IMR-90 (cell line): Measurements from ENCODE around the gene TTLL9. TPM values are rescaled to one million over a fixed set of nuclear protein-coding genes. Genes with fewer than 3 reads are reported as not detected.

Source experiments
- ATAC-seq: fragments of 200-7000 bp; cut with Tn5 transposase; 2 replicates; pipeline ENCODE4 v1.9.1; 2020; ENCODE audit warnings: low read depth, mild to moderate bottlenecking, moderate library complexity
- BruUV-seq: library from RNA; stranded (reverse); fragments of 400-500 nt; replicated peaks from 2 replicates; lab custom pipeline; 2021; lab: Mats Ljungman, UMichigan
- CTCF ChIA-PET: fragments of 300-600 bp; formaldehyde crosslinking; extraction: SDS; loops from one replicate; lab custom pipeline; 2021; ENCODE audit warnings: antibody characterized with exemption; lab: Yijun Ruan, JAX
- POLR2A ChIA-PET: fragments of 300-600 bp; sonication (Branson Sonifier 250); formaldehyde crosslinking; loops from one replicate; lab custom pipeline; 2022; ENCODE audit warnings: antibody characterized with exemption; ENCODE audit not compliant: unreplicated experiment; lab: Charles Lee
- DNase-seq: peaks from one replicate; pipeline ENCODE4 v3.0.0; 2013
- H2AFZ ChIP-seq: replicated peaks from 2 replicates; pipeline ENCODE3; 2013; ENCODE audit warnings: low read length, mild to moderate bottlenecking; ENCODE audit not compliant: poor library complexity
- H2AK5ac ChIP-seq: 2 replicates; pipeline ENCODE4 v1.6.1; 2013; ENCODE audit warnings: low read depth, low read length, inconsistent platforms
- H2AK9ac ChIP-seq: replicated peaks from 2 replicates; pipeline ENCODE3; 2013; ENCODE audit warnings: mild to moderate bottlenecking, low read depth, low read length, moderate library complexity; ENCODE audit not compliant: poor library complexity
- H2BK120ac ChIP-seq: 2 replicates; pipeline ENCODE4 v1.6.1; 2013; ENCODE audit warnings: low read depth, low read length, inconsistent platforms
- H2BK15ac ChIP-seq: 3 replicates; pipeline ENCODE4 v1.6.1; 2013; ENCODE audit warnings: low read depth, low read length, inconsistent platforms
- H2BK20ac ChIP-seq: 2 replicates; pipeline ENCODE4 v1.6.1; 2013; ENCODE audit warnings: low read depth, mild to moderate bottlenecking, inconsistent platforms, low read length, moderate library complexity
- H2BK5ac ChIP-seq: 2 replicates; pipeline ENCODE4 v1.6.1; 2013; ENCODE audit warnings: mild to moderate bottlenecking, low read depth, low read length, inconsistent platforms; ENCODE audit not compliant: poor library complexity, severe bottlenecking
- H3K14ac ChIP-seq: replicated peaks from 2 replicates; pipeline ENCODE4 v1.6.1; 2013; ENCODE audit warnings: low read depth, low read length, inconsistent platforms
- H3K18ac ChIP-seq: 2 replicates; pipeline ENCODE4 v1.6.1; 2013; ENCODE audit warnings: low read depth, low read length, control low read depth
- H3K23ac ChIP-seq: 2 replicates; pipeline ENCODE4 v1.6.1; 2013; ENCODE audit warnings: low read depth, low read length, inconsistent platforms
- H3K27ac ChIP-seq: 2 replicates; pipeline ENCODE4 v1.5.1; 2013; ENCODE audit warnings: mild to moderate bottlenecking, control low read depth, low read length; ENCODE audit not compliant: insufficient read depth
- H3K27me3 ChIP-seq: 2 replicates; pipeline ENCODE4 v1.6.1; 2013; ENCODE audit warnings: low read length; ENCODE audit not compliant: control insufficient read depth, insufficient read depth
- H3K36me3 ChIP-seq: 2 replicates; pipeline ENCODE4 v1.6.1; 2013; ENCODE audit warnings: low read length, mixed read lengths; ENCODE audit not compliant: control insufficient read depth, insufficient read depth
- H3K4ac ChIP-seq: 2 replicates; pipeline ENCODE4 v1.6.1; 2013; ENCODE audit warnings: low read depth, low read length, inconsistent platforms
- H3K4me1 ChIP-seq: 2 replicates; pipeline ENCODE4 v1.6.1; 2013; ENCODE audit warnings: low read length, mixed read lengths; ENCODE audit not compliant: control insufficient read depth, insufficient read depth
- H3K4me2 ChIP-seq: 2 replicates; pipeline ENCODE4 v1.6.1; 2013; ENCODE audit warnings: low read depth, mild to moderate bottlenecking, control low read depth, low read length, moderate library complexity
- H3K4me3 ChIP-seq: 2 replicates; pipeline ENCODE4 v1.5.1; 2013; ENCODE audit warnings: low read depth, mild to moderate bottlenecking, control low read depth, low read length, moderate library complexity; ENCODE audit not compliant: insufficient read depth
- H3K56ac ChIP-seq: 2 replicates; pipeline ENCODE4 v1.6.1; 2013; ENCODE audit warnings: low read length, inconsistent platforms; ENCODE audit not compliant: insufficient read depth; ENCODE audit errors: extremely low read depth
- H3K79me1 ChIP-seq, 2 experiments: 2 replicates each; pipeline ENCODE4 v1.6.1; 2013; ENCODE audit warnings: low read length in 2 of 2, inconsistent platforms in 1 of 2, low read depth in 1 of 2
- H3K9ac ChIP-seq: 2 replicates; pipeline ENCODE4 v1.6.1; 2013; ENCODE audit warnings: low read depth, low read length, control low read depth
- H3K9me1 ChIP-seq: 2 replicates; pipeline ENCODE4 v1.6.1; 2013; ENCODE audit warnings: low read length, inconsistent platforms; ENCODE audit not compliant: insufficient read depth
- H3K9me3 ChIP-seq: 2 replicates; pipeline ENCODE4 v1.6.1; 2013; ENCODE audit warnings: low read length; ENCODE audit not compliant: control insufficient read depth, insufficient read depth
- H4K20me1 ChIP-seq: 2 replicates; pipeline ENCODE4 v1.6.1; 2013; ENCODE audit warnings: low read length, inconsistent platforms; ENCODE audit not compliant: insufficient read depth
- H4K5ac ChIP-seq: 2 replicates; pipeline ENCODE4 v1.6.1; 2013; ENCODE audit warnings: mild to moderate bottlenecking, low read depth, low read length, control low read depth
- H4K8ac ChIP-seq, 2 experiments: 2 replicates each; pipeline ENCODE4 v1.6.1; 2013; ENCODE audit warnings: low read depth in 2 of 2, low read length in 2 of 2, control low read depth in 1 of 2, inconsistent platforms in 1 of 2
- H4K91ac ChIP-seq: 2 replicates; pipeline ENCODE4 v1.6.1; 2013; ENCODE audit warnings: low read depth, low read length, inconsistent platforms; ENCODE audit not compliant: insufficient read depth
- BHLHE40 ChIP-seq: fragments of 150-350 bp; IDR thresholded peaks from 2 replicates; pipeline ENCODE4 v1.6.1; 2016; ENCODE audit warnings: mild to moderate bottlenecking, low read depth, low read length
- CEBPB ChIP-seq: IDR thresholded peaks from 2 replicates; pipeline ENCODE4 v1.6.1; 2012; ENCODE audit warnings: low read depth, low read length, improper control_type of control experiment
- CHD1 ChIP-seq: IDR thresholded peaks from 2 replicates; pipeline ENCODE4 v1.6.1; 2012; ENCODE audit warnings: low read depth, low read length, improper control_type of control experiment
- ELK1 ChIP-seq: fragments of 150-350 bp; IDR thresholded peaks from 2 replicates; pipeline ENCODE4 v1.6.1; 2016; ENCODE audit warnings: low read depth, mild to moderate bottlenecking, low read length, moderate library complexity, borderline replicate concordance
- FOS ChIP-seq: fragments of 150-350 bp; IDR thresholded peaks from 2 replicates; pipeline ENCODE4 v1.6.1; 2016; ENCODE audit warnings: low read depth, low read length
- MAFK ChIP-seq: IDR thresholded peaks from 2 replicates; pipeline ENCODE4 v1.6.1; 2012; ENCODE audit warnings: low read depth, low read length, improper control_type of control experiment
- MXI1 ChIP-seq: IDR thresholded peaks from 2 replicates; pipeline ENCODE4 v1.6.1; 2012; ENCODE audit warnings: low read depth, mild to moderate bottlenecking, low read length, moderate library complexity, borderline replicate concordance
- NFE2L2 ChIP-seq: fragments of 150-350 bp; IDR thresholded peaks from 2 replicates; pipeline ENCODE4 v1.6.1; 2016; ENCODE audit warnings: low read depth, mild to moderate bottlenecking, low read length
- POLR2A ChIP-seq: IDR thresholded peaks from 2 replicates; pipeline ENCODE4 v1.6.1; 2012; ENCODE audit warnings: mild to moderate bottlenecking, low read depth, low read length
- RAD21 ChIP-seq: IDR thresholded peaks from 2 replicates; pipeline ENCODE4 v1.6.1; 2012; ENCODE audit warnings: low read length, improper control_type of control experiment
- RCOR1 ChIP-seq: IDR thresholded peaks from 2 replicates; pipeline ENCODE4 v1.6.1; 2012; ENCODE audit warnings: mild to moderate bottlenecking, low read length, improper control_type of control experiment; ENCODE audit not compliant: insufficient replicate concordance
- RFX5 ChIP-seq: IDR thresholded peaks from 2 replicates; pipeline ENCODE4 v1.8.0; 2012; ENCODE audit warnings: low read depth, mild to moderate bottlenecking, low read length, moderate library complexity
- SMC3 ChIP-seq: fragments of 150-350 bp; IDR thresholded peaks from 2 replicates; pipeline ENCODE4 v1.6.1; 2016; ENCODE audit warnings: low read depth, mild to moderate bottlenecking, antibody characterized with exemption, low read length, moderate library complexity
- WGBS, 2 experiments: methylation state at CpG; one replicate each; pipeline versions ENCODE4 v1.1.5 to v1.1.7; 2013; ENCODE audit warnings: missing lambda C conversion rate in 2 of 2; ENCODE audit not compliant: insufficient read length in 1 of 2; ENCODE audit errors: extremely low coverage in 2 of 2; 5-methylcytosine and 5-hydroxymethylcytosine counted together
- dilution Hi-C: fragments of 300-500 bp; cut with HindIII; formaldehyde crosslinking; loops from one replicate; pipeline ENCODE4 v1.14.3; 2018; ENCODE audit warnings: low sequenced_read_pairs; ENCODE audit not compliant: unreplicated experiment
- in situ Hi-C: fragments of 300-500 bp; cut with MboI; formaldehyde crosslinking; loops from 3 replicates; pipeline ENCODE4 v1.14.3; 2019; ENCODE audit warnings: low sequenced_read_pairs, inconsistent platforms, mixed read lengths
- intact Hi-C: fragments of 100-400 bp; cut with micrococcal nuclease; formaldehyde crosslinking; loops from 2 replicates; pipeline ENCODE4 v1.10.0; 2022
- polyA plus RNA-seq, 3 experiments: library from polyadenylated mRNA; depleted of rRNA; stranded (reverse); fragments of >200 nt; gene quantifications; 2 replicates each; pipeline ENCODE4 v1.2.3, GENCODE V29; 2012; ENCODE audit warnings: low replicate concordance in 1 of 3
- total RNA-seq: library from RNA; depleted of rRNA; stranded (reverse); fragments of >200 nt; gene quantifications from 2 replicates; pipeline ENCODE4 v1.2.3, GENCODE V29; 2012
- TF ChIP-seq, protein P1 (sequence below): fragments of 150-350 bp; IDR thresholded peaks from 2 replicates; pipeline ENCODE4 v1.6.1; 2017; ENCODE audit warnings: mild to moderate bottlenecking, antibody characterized with exemption, low read length, low read depth
- TF ChIP-seq, protein P2 (sequence below): conservative IDR thresholded peaks from 2 replicates; pipeline ENCODE4 v1.5.1; 2012; ENCODE audit warnings: mild to moderate bottlenecking, low read depth, low read length, improper control_type of control experiment

Gene TTLL9
- total and polyA plus RNA-seq, 2 of the 4 experiments (the other 2 are of a cell fraction): not detected

- Histone ChIP-seq H2BK5ac (no peak overlapping the region), H2BK120ac (no peak overlapping the region), H3K27me3 (peaks cover 75% of the 10 kb centered on the region), H3K9me1 (no peaks in the 10 kb centered on the region), H3K23ac (no peak overlapping the region), H3K9me3 (no peaks in the 10 kb centered on the region), H2AFZ (no peak overlapping the region), H3K4me3 (no peak overlapping the region), H3K27ac (no peak overlapping the region), H4K91ac (no peak overlapping the region), H2BK20ac (no peak overlapping the region), H4K5ac (no peak overlapping the region), H3K4me1 (no peaks in the 10 kb centered on the region), H3K18ac (no peak overlapping the region), H3K14ac (no peak overlapping the region), H3K9ac (no peak overlapping the region), H3K36me3 (no peaks in the 10 kb centered on the region), H2AK5ac (no peak overlapping the region), H2BK15ac (no peak overlapping the region), H2AK9ac (no peak overlapping the region), H3K4ac (no peak overlapping the region), H4K8ac (no peak overlapping the region), H3K79me1 (no peaks in the 10 kb centered on the region), H4K20me1 (peaks cover 4% of the 10 kb centered on the region; the same call in 1 of the 2 replicates), H3K4me2 (no peak overlapping the region), H3K56ac (no peak overlapping the region)
- ChIA-PET POLR2A (no interaction called here), CTCF (interaction anchor here (0.5 to 1.4 kb wide), 4 partner anchors 9 to 240 kb away, joined by 3 to 4 read pairs (median 4); no protein-coding TSS in a partner anchor)
- 40% methylated on average over 9 of the region's 11 CpGs; no CpG with 5 or more reads in 1 of the 2 experiments for WGBS, 2 experiments
- in situ Hi-C loops: loop anchor here (10.0 kb wide), 1 partner anchor 103 kb away; the partner anchor contains the start of gene PDRG1
- no TSS peak for BruUV-seq
- intact Hi-C loops: loop anchor here (5.0 kb wide), 1 partner anchor 801 kb away; no protein-coding TSS in a partner anchor
- ATAC-seq (no peak), DNase-seq (no peak)
- dilution Hi-C loops: no loop called here
- TF ChIP-seq FOS (no peak), POLR2A (no peak), NFE2L2 (no peak), BHLHE40 (no peak), MAFK (no peak), CHD1 (no peak), RCOR1 (no peak), CEBPB (no peak), ELK1 (no peak), MXI1 (no peak), RAD21 (no peak), RFX5 (no peak), SMC3 (no peak)
- TF ChIP-seq, protein P1, sequence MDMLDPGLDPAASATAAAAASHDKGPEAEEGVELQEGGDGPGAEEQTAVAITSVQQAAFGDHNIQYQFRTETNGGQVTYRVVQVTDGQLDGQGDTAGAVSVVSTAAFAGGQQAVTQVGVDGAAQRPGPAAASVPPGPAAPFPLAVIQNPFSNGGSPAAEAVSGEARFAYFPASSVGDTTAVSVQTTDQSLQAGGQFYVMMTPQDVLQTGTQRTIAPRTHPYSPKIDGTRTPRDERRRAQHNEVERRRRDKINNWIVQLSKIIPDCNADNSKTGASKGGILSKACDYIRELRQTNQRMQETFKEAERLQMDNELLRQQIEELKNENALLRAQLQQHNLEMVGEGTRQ: no peak
- TF ChIP-seq, protein P2, sequence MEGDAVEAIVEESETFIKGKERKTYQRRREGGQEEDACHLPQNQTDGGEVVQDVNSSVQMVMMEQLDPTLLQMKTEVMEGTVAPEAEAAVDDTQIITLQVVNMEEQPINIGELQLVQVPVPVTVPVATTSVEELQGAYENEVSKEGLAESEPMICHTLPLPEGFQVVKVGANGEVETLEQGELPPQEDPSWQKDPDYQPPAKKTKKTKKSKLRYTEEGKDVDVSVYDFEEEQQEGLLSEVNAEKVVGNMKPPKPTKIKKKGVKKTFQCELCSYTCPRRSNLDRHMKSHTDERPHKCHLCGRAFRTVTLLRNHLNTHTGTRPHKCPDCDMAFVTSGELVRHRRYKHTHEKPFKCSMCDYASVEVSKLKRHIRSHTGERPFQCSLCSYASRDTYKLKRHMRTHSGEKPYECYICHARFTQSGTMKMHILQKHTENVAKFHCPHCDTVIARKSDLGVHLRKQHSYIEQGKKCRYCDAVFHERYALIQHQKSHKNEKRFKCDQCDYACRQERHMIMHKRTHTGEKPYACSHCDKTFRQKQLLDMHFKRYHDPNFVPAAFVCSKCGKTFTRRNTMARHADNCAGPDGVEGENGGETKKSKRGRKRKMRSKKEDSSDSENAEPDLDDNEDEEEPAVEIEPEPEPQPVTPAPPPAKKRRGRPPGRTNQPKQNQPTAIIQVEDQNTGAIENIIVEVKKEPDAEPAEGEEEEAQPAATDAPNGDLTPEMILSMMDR: no peak
Measured at GRCh38 chr20:31851240-31851955, 19.0 kb upstream of the TTLL9 start.
